CD4-positive, alpha-beta T cell treated with Interleukin-4 for 4 hours (primary cell): ENCODE results near the gene USP9X.
"Not testable (repeated sequence)": the region's sequence is repeated elsewhere in the genome, so short reads cannot be mapped to it uniquely, and the experiment has no call there.

Experiments used
- DNase-seq: peaks from one replicate; pipeline ENCODE4 v3.0.0-alpha.2; 2020

USP9X gene

GRCh38 chrX:41085878-41086626, 807 bp downstream of the USP9X start:
- peak; percentile 15 for DNase-seq

GRCh38 chrX:41086627-41086932, 1.3 kb downstream of the USP9X start:
- DNase-seq, result no peak

GRCh38 chrX:41087201-41087600, 2.0 kb downstream of the USP9X start:
- DNase-seq, result no peak

GRCh38 chrX:41090568-41091238, 5.5 kb downstream of the USP9X start:
- no peak for DNase-seq

GRCh38 chrX:41092776-41093175, 7.5 kb downstream of the USP9X start:
- DNase-seq, result no peak

- no peak for DNase-seq
These were observed 9.9 kb downstream of the USP9X start for GRCh38 chrX:41095174-41095573.

GRCh38 chrX:41095908-41096307, 10.7 kb downstream of the USP9X start:
- DNase-seq, result no peak

GRCh38 chrX:41096339-41096955, 11.2 kb downstream of the USP9X start:
- no peak for DNase-seq

GRCh38 chrX:41097326-41097725, 12.1 kb downstream of the USP9X start:
- DNase-seq, result no peak

GRCh38 chrX:41100200-41100599, 15.0 kb downstream of the USP9X start:
- DNase-seq, result no peak

GRCh38 chrX:41100819-41101218, 15.6 kb downstream of the USP9X start:
- no peak for DNase-seq

GRCh38 chrX:41105005-41105404, 19.8 kb downstream of the USP9X start:
- DNase-seq, result no peak

- DNase-seq, result not testable (repeated sequence)
These were observed 21.0 kb downstream of the USP9X start for GRCh38 chrX:41106257-41106656.

- DNase-seq, result no peak
These were observed 22.8 kb downstream of the USP9X start for GRCh38 chrX:41108007-41108406.

GRCh38 chrX:41108463-41109205, 23.4 kb downstream of the USP9X start:
- no peak for DNase-seq

- peak; percentile 3 for DNase-seq
These were observed 25.8 kb downstream of the USP9X start for GRCh38 chrX:41110801-41111625.

- DNase-seq, result peak; percentile 15
These were observed 29.8 kb downstream of the USP9X start for GRCh38 chrX:41115104-41115425.

- peak; percentile 53 for DNase-seq
These were observed 31.7 kb downstream of the USP9X start for GRCh38 chrX:41116948-41117347.

- peak; percentile 29 for DNase-seq
These were observed 32.9 kb downstream of the USP9X start for GRCh38 chrX:41118156-41118555.

GRCh38 chrX:41119803-41120202, 34.6 kb downstream of the USP9X start:
- DNase-seq, result no peak

- no peak for DNase-seq
These were observed 36.5 kb downstream of the USP9X start for GRCh38 chrX:41121766-41122165.

- no peak for DNase-seq
These were observed 37.5 kb downstream of the USP9X start for GRCh38 chrX:41122664-41123257.
